GM12878 (cell line): Measurements from ENCODE around the gene STX8. TPM values are rescaled to one million over a fixed set of nuclear protein-coding genes. Genes with fewer than 3 reads are reported as not detected.

ENCODE experiments used
- ATAC-seq: fragments of 200-7000 bp; cut with Tn5 transposase; 3 replicates; pipeline ENCODE4 v1.9.1; 2020; ENCODE audit warnings: mild to moderate bottlenecking, moderate library complexity
- BruUV-seq: library from RNA; stranded (reverse); fragments of 400-500 nt; replicated peaks from 2 replicates; lab custom pipeline; 2021; lab: Mats Ljungman, UMichigan
- CTCF ChIA-PET: fragments of 300-600 bp; sonication (Branson Sonifier 250); formaldehyde crosslinking; extraction: SDS; loops from one replicate; lab custom pipeline; 2021; ENCODE audit warnings: inconsistent platforms; lab: Yijun Ruan, JAX
- POLR2A ChIA-PET: fragments of 350-600 bp; formaldehyde crosslinking; extraction: SDS; loops from one replicate; lab custom pipeline; 2021; ENCODE audit warnings: inconsistent platforms; lab: Charles Lee
- RAD21 ChIA-PET: fragments of 300-600 bp; sonication (Branson Sonifier 250); formaldehyde crosslinking; loops from one replicate; lab custom pipeline; 2023; ENCODE audit warnings: antibody characterized with exemption; ENCODE audit not compliant: unreplicated experiment; lab: Charles Lee
- SMC1A ChIA-PET: fragments of 300-600 bp; sonication (Branson Sonifier 250); formaldehyde crosslinking; loops from one replicate; lab custom pipeline; 2023; ENCODE audit not compliant: unreplicated experiment, uncharacterized antibody; lab: Charles Lee
- DNase-seq: peaks from one replicate; pipeline ENCODE4 v3.0.0-alpha.2; 2011; ENCODE audit warnings: low read depth, low spot score
- FAIRE-seq: peaks from 3 replicates; lab custom pipeline; 2011; peaks lifted over from hg19 to GRCh38; lab: Jason Lieb, UNC
- H2AFZ ChIP-seq: 2 replicates; pipeline ENCODE4 v1.6.0; 2011; ENCODE audit warnings: low read depth, low read length, control low read depth; ENCODE audit not compliant: control insufficient read depth
- H3K27ac ChIP-seq: 2 replicates; pipeline ENCODE4 v1.5.1; 2011; ENCODE audit warnings: control low read depth; ENCODE audit not compliant: control insufficient read depth, insufficient read depth
- H3K27me3 ChIP-seq, 2 experiments: replicated peaks in 1 of 2; 2 replicates each; pipeline versions ENCODE4 v1.6.0 to v1.6.1; 2011; ENCODE audit warnings: low read length in 1 of 2; ENCODE audit not compliant: control insufficient read depth in 2 of 2, insufficient read depth in 2 of 2
- H3K36me3 ChIP-seq, 2 experiments: 2 replicates each; pipeline ENCODE4 v1.5.1; 2011; ENCODE audit warnings: low read length in 1 of 2; ENCODE audit not compliant: control insufficient read depth in 2 of 2, insufficient read depth in 2 of 2
- H3K4me1 ChIP-seq: 2 replicates; pipeline ENCODE4 v1.6.1; 2011; ENCODE audit warnings: mild to moderate bottlenecking, low read length, moderate library complexity, mixed read lengths; ENCODE audit not compliant: control insufficient read depth, insufficient read depth
- H3K4me2 ChIP-seq: 2 replicates; pipeline ENCODE4 v1.6.0; 2011; ENCODE audit warnings: control low read depth; ENCODE audit not compliant: control insufficient read depth, insufficient read depth
- H3K4me3 ChIP-seq: fragments of 200-600 bp; sonication (generic); 2 replicates; pipeline ENCODE4 v1.5.1; 2016
- H3K79me2 ChIP-seq: 2 replicates; pipeline ENCODE4 v1.6.0; 2011; ENCODE audit warnings: low read length; ENCODE audit not compliant: control insufficient read depth, insufficient read depth
- H3K9ac ChIP-seq: 2 replicates; pipeline ENCODE4 v1.8.0; 2011; ENCODE audit warnings: low read length, control low read depth, mixed read lengths; ENCODE audit not compliant: control insufficient read depth, insufficient read depth
- H3K9me3 ChIP-seq: replicated peaks from 3 replicates; pipeline ENCODE4 v1.5.1; 2011; ENCODE audit warnings: mild to moderate bottlenecking, low read length; ENCODE audit not compliant: control insufficient read depth, insufficient read depth
- H4K20me1 ChIP-seq: 2 replicates; pipeline ENCODE4 v1.6.0; 2011; ENCODE audit not compliant: control insufficient read depth, insufficient read depth
- CBX5 ChIP-seq: sonication (generic); IDR thresholded peaks from 2 replicates; pipeline ENCODE4 v1.6.1; 2016; ENCODE audit warnings: low read depth, moderate library complexity, mild to moderate bottlenecking, inconsistent platforms
- CREB1 ChIP-seq: IDR thresholded peaks from 2 replicates; pipeline ENCODE4 v1.6.1; 2012; ENCODE audit warnings: low read depth, mild to moderate bottlenecking, inconsistent platforms
- FOXM1 ChIP-seq: IDR thresholded peaks from 2 replicates; pipeline ENCODE4 v1.6.1; 2012; ENCODE audit warnings: low read depth, mild to moderate bottlenecking, inconsistent platforms, low read length, moderate library complexity
- MEF2A ChIP-seq: IDR thresholded peaks from 2 replicates; pipeline ENCODE4 v1.6.1; 2011; ENCODE audit warnings: low read depth, mild to moderate bottlenecking, low read length, moderate library complexity; ENCODE audit not compliant: insufficient read depth
- REST ChIP-seq: IDR thresholded peaks from 2 replicates; pipeline ENCODE4 v1.6.1; 2012; ENCODE audit warnings: mild to moderate bottlenecking, low read depth, low read length
- RFX5 ChIP-seq: IDR thresholded peaks from 2 replicates; pipeline ENCODE4 v1.6.1; 2011; ENCODE audit warnings: low read depth, low read length, improper control_type of control experiment
- ZBTB40 ChIP-seq: fragments of 450-650 bp; IDR thresholded peaks from 2 replicates; pipeline ENCODE4 v1.6.1; 2016; ENCODE audit warnings: mild to moderate bottlenecking, moderate library complexity, borderline replicate concordance
- WGBS: methylation state at CpG from one replicate; pipeline ENCODE4 v1.1.6; 2016; ENCODE audit warnings: low lambda C conversion rate; ENCODE audit not compliant: insufficient replicate concordance, insufficient coverage; ENCODE audit errors: missing lambda C conversion rate; 5-methylcytosine and 5-hydroxymethylcytosine counted together
- in situ Hi-C: fragments of 300-500 bp; cut with MboI; formaldehyde crosslinking; loops from 9 replicates; pipeline ENCODE4 v1.14.3; 2018; ENCODE audit warnings: mixed read lengths
- intact Hi-C: fragments of 100-400 bp; cut with micrococcal nuclease; formaldehyde crosslinking; loops from one replicate; pipeline ENCODE4 v1.14.2; 2022; ENCODE audit not compliant: unreplicated experiment
- polyA plus RNA-seq, 11 experiments: library from polyadenylated mRNA; depleted of rRNA in 4 of 11; unstranded in 6 of 11; stranded (reverse) in 5 of 11; fragments of >200 nt; fragmentation: Nextera tagmentation in 4 of 11; fragmentation: Illumina TruSeq in 1 of 11; extraction: Ambion mirVana in 4 of 11; extraction: Trizol in 1 of 11; gene quantifications; 1 replicate in 1 of 11; 2 replicates in 10 of 11; pipeline versions ENCODE4 v1.2.1 to v1.2.3, GENCODE V29; 2011 to 2016; ENCODE audit warnings: inconsistent platforms in 2 of 11, missing spikeins in 2 of 11, low read depth in 1 of 11
- total RNA-seq, 4 experiments: library from RNA; depleted of rRNA in 3 of 4; stranded (reverse); fragments of >200 nt in 3 of 4; fragmentation: Illumina TruSeq in 1 of 4; extraction: Trizol in 1 of 4; gene quantifications; 2 replicates each; pipeline versions ENCODE4 v1.2.1 to v1.2.3, GENCODE V29; 2013 to 2021

Gene STX8
- total and polyA plus RNA-seq, 10 of the 15 experiments (the other 5 are each of a cell fraction or from before 2014, with no cell fraction given) = 47.9 to 151 (median 72.9) TPM

- in situ Hi-C loops (no loop called here), intact Hi-C loops (no loop called here)
- FAIRE-seq (no peak), ATAC-seq (no peak), DNase-seq (no peak)
- Histone ChIP-seq H4K20me1 (no peaks in the 10 kb centered on the region), H2AFZ (no peak overlapping the region), H3K9me3 (no peaks in the 10 kb centered on the region), H3K4me1 (no peaks in the 10 kb centered on the region), H3K9ac (no peak overlapping the region), H3K4me3 (no peak overlapping the region), H3K4me2 (no peak overlapping the region), H3K27me3 (no peaks in the 10 kb centered on the region), H3K79me2 (no peaks in the 10 kb centered on the region), H3K27ac (no peak overlapping the region), H3K36me3 (no peaks in the 10 kb centered on the region)
- 86% methylated on average over 4 of the region's 4 CpGs for WGBS
- no TSS peak for BruUV-seq
- ChIA-PET CTCF (no interaction called here), SMC1A (no interaction called here), RAD21 (interaction anchor here (0.5 kb wide), 1 partner anchor 60 kb away, joined by 3 read pairs; no protein-coding TSS in a partner anchor), POLR2A (no interaction called here)
- no peak for TF ChIP-seq ZBTB40
- no peak for TF ChIP-seq RFX5
- no peak for TF ChIP-seq FOXM1
- TF ChIP-seq CREB1 = no peak
- no peak for TF ChIP-seq REST
- TF ChIP-seq CBX5 = no peak
- no peak for TF ChIP-seq MEF2A
These were observed 95.7 kb downstream of the STX8 start for GRCh38 chr17:9479964-9480363.
